ENCODE results near the gene RIPK4.

The RIPK4 gene

DNA sequence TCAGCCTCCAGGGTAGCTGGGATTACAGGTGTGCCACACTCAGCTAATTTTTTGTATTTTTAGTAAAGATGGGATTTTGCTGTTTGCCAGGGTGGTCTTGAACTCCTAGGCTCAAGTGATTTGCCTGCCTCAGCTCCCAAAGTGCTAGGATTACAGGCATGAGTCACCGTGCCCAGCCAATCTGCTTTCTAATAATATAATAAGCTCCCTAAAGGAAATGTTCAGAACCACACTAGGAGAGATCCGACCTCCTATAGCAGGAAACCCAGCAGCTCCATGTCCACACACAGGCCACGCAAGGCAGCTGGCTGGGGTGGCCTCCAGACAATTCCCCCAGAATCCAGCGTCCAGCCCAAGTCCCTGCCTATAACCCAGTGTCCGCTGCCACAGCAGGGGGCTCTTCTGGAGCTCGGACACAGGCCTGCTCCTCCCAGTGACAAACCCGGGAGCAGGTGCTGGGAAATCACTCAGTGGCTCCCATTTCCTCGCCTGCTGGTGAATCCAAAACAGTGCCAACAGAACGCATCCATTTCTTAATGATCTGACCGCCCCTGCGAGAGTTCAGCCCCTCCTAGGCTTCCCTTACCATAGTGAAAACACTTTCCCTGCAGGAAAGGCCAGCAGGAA, 7.5 kb downstream of the RIPK4 start:
- no peak for TF ChIP-seq ZNF274 (IDR thresholded peaks at IDR 0.05; ENCODE audit: low read depth, low read length)
- H3K4me3 ChIP-seq (ENCODE audit: low read length): no peak overlapping the region

DNA sequence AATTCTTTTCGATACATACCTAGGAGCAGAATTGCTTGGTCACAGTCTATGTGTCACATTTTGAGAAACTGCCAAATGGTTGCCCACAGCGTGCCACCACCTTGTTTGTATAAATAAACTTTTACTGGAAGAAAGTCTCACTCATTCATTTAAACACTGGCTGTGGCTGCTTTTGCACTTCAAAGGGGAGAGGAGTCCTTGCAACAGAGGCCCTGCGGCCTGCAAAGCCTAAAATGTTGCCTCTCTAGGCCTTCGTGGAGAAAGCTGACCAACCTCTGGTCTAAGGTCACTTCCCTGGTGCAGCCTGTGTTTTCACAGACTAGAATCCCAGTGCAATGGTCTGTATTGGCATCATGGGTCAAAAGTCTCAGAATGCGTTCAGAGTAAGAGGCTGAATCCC, 8.3 kb downstream of the RIPK4 start:
- no peak for TF ChIP-seq ZNF274 (IDR thresholded peaks at IDR 0.05; ENCODE audit: low read depth, low read length)

DNA sequence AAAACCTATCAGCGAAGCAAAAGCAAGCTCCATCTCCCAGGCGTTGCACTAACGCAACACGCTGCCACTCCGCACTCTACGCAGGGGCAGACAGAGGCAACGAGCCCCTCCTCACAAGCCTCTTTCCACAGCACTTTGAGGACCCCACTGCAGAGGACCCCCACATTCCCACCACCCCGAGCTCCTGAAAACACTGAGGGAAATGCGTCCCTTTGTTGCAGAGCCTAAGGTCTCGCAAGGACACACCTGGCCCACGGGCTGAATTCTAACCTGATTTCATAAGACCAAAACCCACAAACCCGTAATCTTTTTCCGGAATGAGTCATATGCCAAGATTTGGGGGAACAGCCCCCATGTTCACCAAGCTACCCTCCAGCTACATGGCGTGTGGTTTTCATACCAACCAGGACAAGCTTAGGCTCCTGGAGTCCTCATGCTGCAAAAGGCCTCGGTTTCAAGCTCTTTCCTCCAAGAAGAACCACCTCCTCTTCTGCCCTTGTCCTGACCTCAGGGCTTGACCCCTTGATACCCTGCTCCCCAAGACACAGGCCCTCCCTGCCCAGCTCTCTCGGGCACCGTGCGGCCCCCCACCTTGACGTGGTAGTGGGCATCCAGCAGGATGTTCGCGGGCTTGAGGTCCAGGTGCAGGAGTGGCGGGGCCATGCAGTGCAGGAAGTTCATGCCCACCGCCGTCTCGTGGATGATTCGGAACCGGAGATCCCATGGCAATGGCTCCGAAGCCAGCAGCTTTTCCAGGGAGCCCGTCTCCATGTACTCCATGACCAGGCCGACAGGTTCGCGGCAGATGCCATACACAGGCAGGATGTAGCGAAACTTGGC, 10.7 kb downstream of the RIPK4 start:
- TF ChIP-seq ZNF274 (IDR thresholded peaks at IDR 0.05; ENCODE audit: low read depth, low read length): no peak
- H3K4me3 ChIP-seq (ENCODE audit: low read length): no peak overlapping the region

More for the DNA sequence above, 8.3 kb downstream of the RIPK4 start:
- H3K4me3 ChIP-seq (ENCODE audit: low read length): no peak overlapping the region

DNA sequence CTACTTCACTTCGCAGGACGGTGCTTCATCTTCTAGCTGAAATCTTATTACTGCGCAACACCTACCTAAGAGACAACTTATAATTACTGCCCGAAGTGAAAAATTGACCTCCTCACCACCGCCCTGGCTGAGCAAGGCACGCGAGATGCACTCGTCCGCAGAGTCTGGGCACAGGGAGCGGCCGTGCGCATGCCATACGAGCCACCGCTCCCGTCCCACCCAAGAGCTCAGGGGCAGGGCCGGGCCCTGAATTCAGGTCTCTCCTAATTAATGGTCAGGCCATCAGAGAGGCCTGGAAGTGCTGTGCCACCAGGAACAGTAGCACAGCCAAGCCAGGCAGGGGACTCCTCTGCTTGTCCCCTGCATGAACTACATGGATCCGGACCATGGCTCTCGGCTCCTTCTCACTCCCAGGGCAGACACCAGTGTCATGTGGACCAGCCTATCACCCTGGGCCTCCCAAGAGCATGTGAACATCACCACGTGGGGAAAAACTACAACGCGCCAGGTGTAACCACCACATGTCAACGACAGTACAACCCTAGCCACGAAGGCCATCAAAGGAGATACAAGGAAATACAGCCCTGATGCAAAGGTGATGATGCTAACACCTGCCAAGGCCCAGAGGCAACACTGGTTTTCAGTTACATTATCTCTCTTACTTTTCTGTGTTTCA, 11.5 kb downstream of the RIPK4 start:
- TF ChIP-seq ZNF274 (IDR thresholded peaks at IDR 0.05; ENCODE audit: low read depth, low read length): no peak
- H3K4me3 ChIP-seq (ENCODE audit: low read length): no peak overlapping the region

DNA sequence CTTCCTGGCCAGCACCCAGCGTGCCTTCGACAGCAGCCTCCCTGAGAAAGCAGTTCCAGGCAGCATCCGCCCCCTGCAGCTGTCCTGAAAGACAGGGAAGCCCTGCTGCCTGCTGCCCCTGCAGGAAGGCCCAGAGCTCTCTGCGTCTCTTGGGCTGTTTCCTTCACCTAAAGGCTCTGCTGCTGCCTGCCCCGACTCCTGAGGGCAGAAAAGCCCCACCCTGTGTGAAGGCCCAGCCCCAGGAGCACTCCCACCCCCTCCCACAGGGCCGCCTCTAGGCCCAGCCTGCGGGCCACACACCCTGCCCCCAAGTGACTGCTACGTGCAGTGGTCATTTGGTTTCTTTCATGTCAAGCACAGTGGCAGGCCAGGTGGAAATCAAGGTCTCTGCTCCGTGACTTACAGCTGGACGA, 12.4 kb downstream of the RIPK4 start:
- TF ChIP-seq ZNF274 (IDR thresholded peaks at IDR 0.05; ENCODE audit: low read depth, low read length): no peak
- H3K4me3 ChIP-seq (ENCODE audit: low read length): no peak overlapping the region

DNA sequence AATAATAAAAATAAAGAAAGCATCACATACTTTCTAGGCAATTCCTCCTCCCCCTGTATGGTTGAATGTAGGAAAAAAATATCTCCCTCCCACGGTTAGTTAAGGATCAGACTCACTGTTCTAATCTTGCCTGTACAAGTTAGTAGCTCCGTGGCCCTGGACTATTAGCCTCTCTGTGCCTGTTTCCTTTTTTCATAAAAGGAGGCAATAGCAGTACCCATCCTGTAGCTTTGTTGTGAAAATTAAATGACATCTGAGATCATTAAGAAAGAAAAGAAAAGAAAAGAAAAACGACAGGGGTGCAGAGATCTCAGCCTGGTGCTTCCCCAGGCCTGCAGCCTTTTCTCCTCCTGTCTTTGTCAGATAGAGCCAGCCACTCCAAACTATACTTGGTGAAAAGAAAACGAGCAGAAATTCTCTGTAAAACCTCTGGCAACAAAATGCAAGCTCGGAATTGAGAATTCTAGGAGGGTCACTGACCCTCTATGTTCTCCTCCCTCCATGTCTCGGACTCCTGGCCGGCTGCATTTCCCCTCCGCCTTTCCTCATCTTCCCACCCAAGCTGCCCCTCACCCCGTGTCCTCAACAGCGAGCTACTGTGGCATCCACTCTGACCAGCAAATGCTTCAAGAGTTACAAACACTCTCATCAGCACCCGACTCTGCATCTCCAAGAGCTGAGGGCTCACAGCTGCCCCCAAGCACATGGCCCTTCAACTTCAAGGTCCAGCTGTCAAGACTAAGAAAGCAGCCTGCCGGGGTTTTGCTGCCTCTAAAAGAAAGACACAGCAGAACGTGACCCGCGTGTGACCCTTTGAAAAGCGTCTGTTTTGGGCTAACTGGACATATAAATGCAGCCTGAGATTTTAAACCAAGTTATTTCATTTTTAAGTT, 13.6 kb downstream of the RIPK4 start:
- no peak overlapping the region for H3K4me3 ChIP-seq (ENCODE audit: low read length)
- no peak for TF ChIP-seq ZNF274 (IDR thresholded peaks at IDR 0.05; ENCODE audit: low read depth, low read length)

DNA sequence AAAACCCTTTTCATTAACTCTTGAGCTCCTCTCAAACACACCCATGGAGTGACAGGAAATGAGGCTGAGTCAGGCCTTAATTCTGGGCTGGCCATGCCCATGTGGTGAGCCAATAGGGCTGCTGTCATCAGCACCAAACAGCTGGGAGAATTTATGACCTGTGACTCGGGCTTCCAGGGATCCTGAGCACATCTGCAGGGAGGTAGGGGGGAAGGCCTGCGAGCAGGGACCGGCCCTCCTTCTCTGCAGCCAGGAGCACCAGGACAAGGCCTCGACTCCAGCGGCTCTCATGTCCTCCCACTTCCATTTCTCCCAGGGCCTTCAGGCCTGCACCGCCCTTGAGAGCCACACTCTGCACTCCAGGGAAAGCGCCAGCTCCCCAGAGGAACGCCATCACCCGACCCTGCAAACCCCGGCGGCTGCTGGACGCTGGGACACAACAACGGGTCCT, 14.6 kb downstream of the RIPK4 start:
- no peak overlapping the region for H3K4me3 ChIP-seq (ENCODE audit: low read length)
- no peak for TF ChIP-seq ZNF274 (IDR thresholded peaks at IDR 0.05; ENCODE audit: low read depth, low read length)

DNA sequence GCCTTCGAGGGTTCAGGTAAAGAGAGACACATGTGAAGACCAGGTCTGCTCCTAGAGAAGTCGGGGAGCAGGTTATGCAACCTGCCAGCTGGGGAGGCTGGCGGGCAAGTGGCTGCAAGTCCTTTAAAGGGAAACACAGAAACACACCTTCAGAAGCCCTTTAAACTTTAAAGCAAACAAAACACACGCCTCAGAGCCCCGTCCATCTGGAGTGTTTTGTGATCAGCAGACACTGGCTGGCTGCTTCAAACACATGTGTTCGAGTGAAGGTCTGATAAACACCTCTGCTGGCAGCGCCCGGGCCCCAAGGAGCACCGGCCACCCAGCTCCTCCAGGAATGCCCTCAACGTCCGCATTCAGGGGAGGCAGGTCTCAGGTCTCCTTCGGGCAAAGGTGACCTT, 15.2 kb downstream of the RIPK4 start:
- no peak for TF ChIP-seq ZNF274 (IDR thresholded peaks at IDR 0.05; ENCODE audit: low read depth, low read length)

DNA sequence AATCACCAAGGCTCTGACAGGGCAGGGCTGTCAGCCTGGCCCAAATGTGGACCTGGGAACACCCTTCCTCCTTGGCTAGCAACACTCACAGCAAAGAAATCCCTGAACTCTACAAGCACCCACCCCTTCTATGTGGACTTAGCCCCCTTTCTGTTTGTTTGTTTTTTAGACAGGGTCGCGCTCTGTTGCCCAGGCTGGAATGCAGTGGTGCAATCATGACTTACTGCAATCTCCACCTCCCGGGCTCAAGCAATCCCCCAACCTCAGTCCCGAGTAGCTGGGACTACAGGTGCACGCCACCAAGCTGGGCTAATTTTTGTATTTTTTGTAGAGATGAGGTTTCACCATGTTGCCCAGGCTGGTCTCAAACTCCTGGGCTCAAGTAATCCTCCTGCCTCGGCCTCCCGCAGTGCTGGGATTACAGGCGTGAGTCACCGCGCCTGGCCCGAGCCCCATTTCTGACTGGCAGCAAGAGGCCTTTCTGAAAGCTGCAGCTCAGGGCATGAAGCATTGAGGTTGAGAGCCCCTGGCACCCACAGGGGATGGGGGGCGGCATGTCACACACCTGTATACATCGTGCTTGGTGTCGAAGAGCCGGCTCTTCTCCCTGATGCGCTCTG, 16.2 kb downstream of the RIPK4 start:
- no peak overlapping the region for H3K4me3 ChIP-seq (ENCODE audit: low read length)
- TF ChIP-seq ZNF274 (IDR thresholded peaks at IDR 0.05; ENCODE audit: low read depth, low read length): no peak

More for the DNA sequence above, 15.2 kb downstream of the RIPK4 start:
- no peak overlapping the region for H3K4me3 ChIP-seq (ENCODE audit: low read length)

DNA sequence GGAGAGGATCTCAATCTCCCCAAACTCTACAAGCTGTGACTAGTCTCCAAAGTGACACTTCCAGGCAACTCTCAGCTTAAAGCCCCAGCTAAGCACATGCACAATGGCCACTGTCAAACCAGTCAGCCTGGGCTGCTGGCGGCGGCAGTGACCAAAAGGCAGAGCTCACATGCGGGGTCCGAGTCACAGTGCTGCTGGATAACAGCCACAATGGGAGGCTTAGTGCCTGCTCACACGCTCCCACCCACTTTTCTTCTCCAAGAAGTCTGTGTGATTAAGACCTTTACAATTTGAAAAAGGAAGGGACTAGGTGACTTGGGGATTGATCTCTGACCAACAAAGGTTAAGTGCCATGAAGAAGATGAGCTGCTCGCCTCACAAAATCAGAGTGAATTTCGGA, 16.8 kb downstream of the RIPK4 start:
- no peak overlapping the region for H3K4me3 ChIP-seq (ENCODE audit: low read length)
- TF ChIP-seq ZNF274 (IDR thresholded peaks at IDR 0.05; ENCODE audit: low read depth, low read length): no peak

DNA sequence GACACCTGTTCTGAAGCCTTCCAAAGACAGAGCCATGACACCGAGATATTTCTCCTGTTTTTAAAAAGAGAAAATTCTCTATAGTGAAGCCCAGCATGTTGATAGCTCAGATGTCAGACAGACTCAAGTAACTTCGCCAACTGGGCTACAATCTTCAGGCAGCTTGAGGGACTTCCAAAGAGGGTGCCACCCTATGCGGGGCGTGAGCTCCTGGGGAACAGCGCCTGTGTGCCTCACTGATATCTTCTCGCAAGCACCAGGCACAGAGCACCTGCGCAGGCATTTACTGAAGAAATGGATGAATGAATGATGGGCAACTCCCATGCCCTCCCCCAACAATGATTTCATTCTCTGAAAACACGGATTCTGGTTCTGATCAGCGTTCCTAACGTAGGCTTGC, 17.6 kb downstream of the RIPK4 start:
- TF ChIP-seq ZNF274 (IDR thresholded peaks at IDR 0.05; ENCODE audit: low read depth, low read length): no peak
- H3K4me3 ChIP-seq (ENCODE audit: low read length): no peak overlapping the region

DNA sequence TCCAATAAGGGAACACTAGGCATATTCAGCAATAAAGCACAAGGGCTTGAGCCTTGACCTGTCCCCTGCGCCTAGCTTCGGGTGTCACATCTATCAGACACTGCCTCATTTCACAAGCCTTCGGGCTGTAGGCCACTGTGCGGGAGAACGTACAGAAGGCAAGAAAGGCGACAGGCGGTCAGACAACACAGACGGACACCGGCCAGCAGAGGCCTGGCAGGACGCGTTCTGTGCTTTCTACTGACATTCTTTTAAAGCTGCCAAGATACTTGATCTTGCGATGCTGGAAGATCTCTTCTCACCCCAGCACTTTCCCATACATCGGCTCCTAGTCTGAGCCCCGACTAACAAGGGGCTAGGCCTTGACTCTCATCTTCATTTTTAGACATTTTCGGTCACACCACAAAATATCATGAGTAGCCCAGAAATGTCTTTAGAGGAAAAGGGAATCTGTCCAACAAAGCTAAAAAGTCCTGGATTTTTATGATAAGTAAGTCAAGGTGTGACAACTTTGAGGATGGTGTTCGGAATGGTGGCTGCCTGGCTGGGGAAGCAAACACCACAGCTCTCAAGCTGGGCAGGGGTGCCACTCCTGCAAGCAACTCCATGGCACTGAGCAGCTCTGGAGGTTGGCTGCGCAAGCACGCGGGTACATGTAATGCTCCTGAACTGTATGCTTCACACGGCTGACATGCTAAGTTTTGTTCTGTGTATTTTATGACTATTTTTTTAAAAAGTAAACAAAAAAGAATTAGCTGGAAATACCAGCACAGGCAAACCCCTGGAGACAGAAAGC, 18.7 kb downstream of the RIPK4 start:
- H3K4me3 ChIP-seq (ENCODE audit: low read length): no peak overlapping the region
- TF ChIP-seq ZNF274 (IDR thresholded peaks at IDR 0.05; ENCODE audit: low read depth, low read length): no peak

DNA sequence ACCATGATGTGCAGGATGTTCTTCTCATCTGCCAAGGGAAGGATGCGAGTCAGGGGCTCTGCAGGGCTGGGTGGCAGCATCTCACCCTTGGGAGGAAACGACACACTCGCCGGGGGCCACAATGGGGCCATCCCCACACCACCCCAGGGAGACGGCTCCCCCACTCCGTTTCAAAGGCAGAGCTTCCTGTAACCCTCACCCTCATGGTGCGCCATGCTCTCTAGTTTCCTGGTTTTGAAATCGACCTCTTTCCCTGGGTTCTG, 20.2 kb downstream of the RIPK4 start:
- no peak for TF ChIP-seq ZNF274 (IDR thresholded peaks at IDR 0.05; ENCODE audit: low read depth, low read length)
- H3K4me3 ChIP-seq (ENCODE audit: low read length): no peak overlapping the region

Data from GM08714 (cell line).